ENCODE data around the gene PLXND1. TPM values are rescaled to one million over a fixed set of nuclear protein-coding genes. Genes with fewer than 3 reads are reported as not detected.

Gene PLXND1
- total and polyA plus RNA-seq, 2 donors (not counting 1 experiment from before 2014, with no cell fraction given) = 3.3 to 74.4 TPM

GRCh38 chr3:129512595-129512994 is 93.9 kb downstream of the PLXND1 start:
- no peaks in the 10 kb centered on the region for H3K9me3 ChIP-seq (ENCODE audit: control extremely low read depth in 1 of 3, control insufficient read depth in 2 of 3, insufficient read depth in 1 of 3, low read length in 2 of 3)
- H3K27me3 ChIP-seq (replicated peaks in 1 of 4; ENCODE audit: control extremely low read depth in 1 of 4, control insufficient read depth in 3 of 4, insufficient read depth in 4 of 4, low read length in 3 of 4) = no peaks in the 10 kb centered on the region
- H3K4me3 Mint-ChIP-seq = no peak overlapping the region
- no peaks in the 10 kb centered on the region for H3K4me1 Mint-ChIP-seq
- no peak overlapping the region for H3K9ac ChIP-seq (ENCODE audit: low read length)
- no peak overlapping the region for H3K4me2 ChIP-seq (replicated peaks; ENCODE audit: low read depth, low read length, poor library complexity, severe bottlenecking)
- no peaks in the 10 kb centered on the region for H3K79me2 ChIP-seq (ENCODE audit: control insufficient read depth, insufficient read depth, low read length)
- CTCF ChIA-PET = interaction anchor here (1.6 kb wide), 1 partner anchor 22 kb away, joined by 5 read pairs; no protein-coding TSS in a partner anchor
- H4K20me1 ChIP-seq (ENCODE audit: control insufficient read depth, insufficient read depth, low read length, poor library complexity, severe bottlenecking) = no peaks in the 10 kb centered on the region
- H3K27ac Mint-ChIP-seq = no peak overlapping the region
- intact Hi-C loops (cut with micrococcal nuclease) = no loop called here
- POLR2A ChIA-PET = no interaction called here
- TF ChIP-seq EZH2 (IDR thresholded peaks at IDR 0.05; ENCODE audit: borderline replicate concordance, insufficient read depth, low read depth, low read length, poor library complexity, severe bottlenecking) (no peak), CTCF (IDR thresholded peaks at IDR 0.05) (no peak)
- H3K9me3 Mint-ChIP-seq (ENCODE audit: insufficient read depth) = no peaks in the 10 kb centered on the region
- no peak overlapping the region for H3K4me3 ChIP-seq (ENCODE audit: control extremely low read depth in 1 of 5, extremely low read depth in 1 of 5, insufficient read depth in 1 of 5, low read depth in 2 of 5, low read length in 4 of 5)
- ATAC-seq (ENCODE audit: low read depth) (no peak), DNase-seq (no peak)
- H3K27ac ChIP-seq (ENCODE audit: low read length in 2 of 2) = no peak overlapping the region
- no peaks in the 10 kb centered on the region for H3K4me1 ChIP-seq (ENCODE audit: control insufficient read depth in 2 of 2, insufficient read depth in 2 of 2, low read length in 2 of 2)
- H3K27me3 Mint-ChIP-seq = no peaks in the 10 kb centered on the region
- H2AFZ ChIP-seq (ENCODE audit: insufficient read depth, low read depth, low read length, poor library complexity, severe bottlenecking) = no peak overlapping the region
- H3K36me3 ChIP-seq (replicated peaks in 1 of 2; ENCODE audit: control extremely low read depth in 1 of 2, control insufficient read depth in 1 of 2, extremely low read depth in 1 of 2, insufficient read depth in 2 of 2, low read length in 1 of 2) = peaks cover 0 to 1% of the 10 kb centered on the region in 2 experiments

- WGBS (ENCODE audit: insufficient coverage) = 97% methylated on average over 7 of the region's 9 CpGs
- Histone ChIP-seq H3K4me1 (ENCODE audit: control insufficient read depth in 2 of 2, insufficient read depth in 2 of 2, low read length in 2 of 2) (no peaks in the 10 kb centered on the region), H3K9me3 (ENCODE audit: control extremely low read depth in 1 of 3, control insufficient read depth in 2 of 3, insufficient read depth in 1 of 3, low read length in 2 of 3) (no peaks in the 10 kb centered on the region), H3K36me3 (replicated peaks in 1 of 2; ENCODE audit: control extremely low read depth in 1 of 2, control insufficient read depth in 1 of 2, extremely low read depth in 1 of 2, insufficient read depth in 2 of 2, low read length in 1 of 2) (peaks cover 0 to 8% of the 10 kb centered on the region in 2 experiments), H3K79me2 (ENCODE audit: control insufficient read depth, insufficient read depth, low read length) (no peaks in the 10 kb centered on the region), H4K20me1 (ENCODE audit: control insufficient read depth, insufficient read depth, low read length, poor library complexity, severe bottlenecking) (no peaks in the 10 kb centered on the region), H2AFZ (ENCODE audit: insufficient read depth, low read depth, low read length, poor library complexity, severe bottlenecking) (no peak overlapping the region), H3K4me2 (replicated peaks; ENCODE audit: low read depth, low read length, poor library complexity, severe bottlenecking) (no peak overlapping the region), H3K27me3 (replicated peaks in 1 of 4; ENCODE audit: control extremely low read depth in 1 of 4, control insufficient read depth in 3 of 4, insufficient read depth in 4 of 4, low read length in 3 of 4) (no peaks in the 10 kb centered on the region), H3K4me3 (ENCODE audit: control extremely low read depth in 1 of 5, extremely low read depth in 1 of 5, insufficient read depth in 1 of 5, low read depth in 2 of 5, low read length in 4 of 5) (no peak overlapping the region), H3K9ac (ENCODE audit: low read length) (no peak overlapping the region), H3K27ac (ENCODE audit: low read length in 2 of 2) (no peak overlapping the region)
- ATAC-seq (ENCODE audit: low read depth) = no peak
- POLR2A ChIA-PET = no interaction called here
- Mint-ChIP-seq H3K9me3 (ENCODE audit: insufficient read depth) (no peaks in the 10 kb centered on the region), H3K27ac (no peak overlapping the region), H3K4me3 (no peak overlapping the region), H3K4me1 (no peaks in the 10 kb centered on the region), H3K27me3 (no peaks in the 10 kb centered on the region)
- TF ChIP-seq CTCF (IDR thresholded peaks at IDR 0.05) (no peak), EZH2 (IDR thresholded peaks at IDR 0.05; ENCODE audit: borderline replicate concordance, insufficient read depth, low read depth, low read length, poor library complexity, severe bottlenecking) (no peak)
- CTCF ChIA-PET = interaction anchor here (1.4 kb wide), 1 partner anchor 17 kb away, joined by 3 read pairs; no protein-coding TSS in a partner anchor
- intact Hi-C loops (cut with micrococcal nuclease) = no loop called here
- no peak for DNase-seq
Observed at GRCh38 chr3:129507181-129507831, 99.2 kb downstream of the PLXND1 start.
